Activated gamma-delta T cell treated with anti-CD3 and anti-CD28 coated beads, Interleukin-2, amount 50 U/mL, for 16 hours (primary cell): Measurements from ENCODE around the gene LAMC3.

Experiments used
- DNase-seq: peaks from one replicate; pipeline ENCODE4 v3.0.0-alpha.2; 2020; ENCODE audit warnings: low read depth

Gene LAMC3

GRCh38 chr9:131008909-131009618 lies at the start of gene LAMC3:
TSS of gene LAMC3 (plus strand) at chr9:131009174. CDS start at chr9:131009215, 41 bp downstream.
- DNase-seq: no peak

GRCh38 chr9:130959809-130960334 lies 49.1 kb upstream of the LAMC3 start:
- DNase-seq: no peak

GRCh38 chr9:130960522-130961378 lies 48.2 kb upstream of the LAMC3 start:
- DNase-seq: no peak

- no peak for DNase-seq
Measured at GRCh38 chr9:130961511-130962300, 47.3 kb upstream of the LAMC3 start.

GRCh38 chr9:130962418-130963316 lies 46.3 kb upstream of the LAMC3 start:
- DNase-seq: no peak

GRCh38 chr9:130963337-130963908 lies 45.6 kb upstream of the LAMC3 start:
- no peak for DNase-seq

- DNase-seq: no peak
Measured at GRCh38 chr9:130963916-130964315, 45.1 kb upstream of the LAMC3 start.

GRCh38 chr9:130965680-130966079 lies 43.3 kb upstream of the LAMC3 start:
- DNase-seq: no peak

GRCh38 chr9:130970052-130970451 lies 38.9 kb upstream of the LAMC3 start:
- no peak for DNase-seq

- no peak for DNase-seq
Measured at GRCh38 chr9:130970855-130971254, 38.1 kb upstream of the LAMC3 start.

- DNase-seq: no peak
Measured at GRCh38 chr9:130971294-130971849, 37.6 kb upstream of the LAMC3 start.

GRCh38 chr9:130972277-130972956 lies 36.6 kb upstream of the LAMC3 start:
- no peak for DNase-seq

- DNase-seq: no peak
Measured at GRCh38 chr9:130972957-130973685, 35.9 kb upstream of the LAMC3 start.

GRCh38 chr9:130973686-130974281 lies 35.2 kb upstream of the LAMC3 start:
- DNase-seq: no peak

GRCh38 chr9:130974697-130975096 lies 34.3 kb upstream of the LAMC3 start:
- DNase-seq: no peak

GRCh38 chr9:130975156-130975555 lies 33.8 kb upstream of the LAMC3 start:
- no peak for DNase-seq

GRCh38 chr9:130975932-130976841 lies 32.8 kb upstream of the LAMC3 start:
- no peak for DNase-seq

- no peak for DNase-seq
Measured at GRCh38 chr9:130977811-130978221, 31.2 kb upstream of the LAMC3 start.
